H9 (cell line): Measurements from ENCODE around the gene TECRL. TPM values are rescaled to one million over a fixed set of nuclear protein-coding genes. Genes with fewer than 3 reads are reported as not detected.

Experiments
- DNase-seq: peaks from one replicate; pipeline ENCODE4 v3.0.0-alpha.2; 2017
- H2AFZ ChIP-seq: one replicate; pipeline ENCODE4 v1.6.1; 2013; ENCODE audit warnings: mild to moderate bottlenecking, low read length, control low read depth, moderate library complexity
- H2AK5ac ChIP-seq: 2 replicates; pipeline ENCODE4 v1.6.1; 2013; ENCODE audit warnings: low read length, control low read depth, mixed read lengths; ENCODE audit not compliant: insufficient read length
- H2BK120ac ChIP-seq: one replicate; pipeline ENCODE4 v1.6.1; 2013; ENCODE audit warnings: low read depth, mild to moderate bottlenecking, low read length, control low read depth, inconsistent platforms; ENCODE audit not compliant: poor library complexity, severe bottlenecking
- H2BK12ac ChIP-seq: 2 replicates; pipeline ENCODE4 v1.6.1; 2013; ENCODE audit warnings: low read length, control low read depth, mixed read lengths, low read depth; ENCODE audit not compliant: insufficient read length
- H2BK15ac ChIP-seq: 2 replicates; pipeline ENCODE4 v1.6.1; 2013; ENCODE audit warnings: low read depth, low read length, control low read depth
- H2BK20ac ChIP-seq: one replicate; pipeline ENCODE4 v1.6.1; 2013; ENCODE audit warnings: low read depth, mild to moderate bottlenecking, low read length, control low read depth, inconsistent platforms; ENCODE audit not compliant: poor library complexity, severe bottlenecking
- H2BK5ac ChIP-seq: 2 replicates; pipeline ENCODE4 v1.6.1; 2013; ENCODE audit warnings: low read length, control low read depth, mixed read lengths; ENCODE audit not compliant: insufficient read length
- H3K14ac ChIP-seq: 2 replicates; pipeline ENCODE4 v1.6.1; 2013; ENCODE audit warnings: low read length, control low read depth; ENCODE audit not compliant: insufficient read depth
- H3K18ac ChIP-seq: 2 replicates; pipeline ENCODE4 v1.6.1; 2013; ENCODE audit warnings: low read depth, mild to moderate bottlenecking, mixed read lengths, low read length, control low read depth; ENCODE audit not compliant: insufficient read length
- H3K23ac ChIP-seq: 2 replicates; pipeline ENCODE4 v1.6.1; 2013; ENCODE audit warnings: low read length, control low read depth, mixed read lengths, low read depth; ENCODE audit not compliant: insufficient read length
- H3K23me2 ChIP-seq: 2 replicates; pipeline ENCODE4 v1.6.1; 2013; ENCODE audit warnings: low read depth, mild to moderate bottlenecking, mixed read lengths, low read length, control low read depth; ENCODE audit not compliant: insufficient read length, poor library complexity, severe bottlenecking
- H3K27ac ChIP-seq: 2 replicates; pipeline ENCODE4 v1.5.1; 2013; ENCODE audit warnings: low read length, control low read depth, mixed read lengths, low read depth; ENCODE audit not compliant: insufficient read length
- H3K27me3 ChIP-seq: 2 replicates; pipeline ENCODE4 v1.6.1; 2013; ENCODE audit warnings: low read length, control low read depth, inconsistent platforms; ENCODE audit not compliant: insufficient read depth
- H3K4ac ChIP-seq: 2 replicates; pipeline ENCODE4 v1.6.1; 2013; ENCODE audit warnings: low read depth, mild to moderate bottlenecking, control low read depth, inconsistent platforms, low read length, moderate library complexity
- H3K4me1 ChIP-seq: 2 replicates; pipeline ENCODE4 v1.6.1; 2013; ENCODE audit warnings: low read length, control low read depth, inconsistent platforms; ENCODE audit not compliant: insufficient read depth
- H3K4me2 ChIP-seq: 2 replicates; pipeline ENCODE4 v1.6.1; 2013; ENCODE audit warnings: low read length, control low read depth, mixed read lengths; ENCODE audit not compliant: insufficient read length, insufficient read depth
- H3K56ac ChIP-seq: 2 replicates; pipeline ENCODE4 v1.6.1; 2013; ENCODE audit warnings: low read depth, mild to moderate bottlenecking, mixed read lengths, low read length, control low read depth; ENCODE audit not compliant: insufficient read length
- H3K79me1 ChIP-seq: 2 replicates; pipeline ENCODE4 v1.6.1; 2013; ENCODE audit warnings: low read depth, mild to moderate bottlenecking, moderate library complexity, low read length, control low read depth, inconsistent platforms; ENCODE audit not compliant: insufficient read depth, poor library complexity, severe bottlenecking
- H3K79me2 ChIP-seq: 2 replicates; pipeline ENCODE4 v1.6.1; 2013; ENCODE audit warnings: low read length, control low read depth, inconsistent platforms; ENCODE audit not compliant: insufficient read depth
- H3K9ac ChIP-seq: 2 replicates; pipeline ENCODE4 v1.6.1; 2013; ENCODE audit warnings: low read length, control low read depth, mixed read lengths; ENCODE audit not compliant: insufficient read length; ENCODE audit errors: extremely low read depth
- H3K9me3 ChIP-seq: one replicate; pipeline ENCODE4 v1.6.1; 2013; ENCODE audit warnings: low read depth, low read length, inconsistent platforms; ENCODE audit not compliant: control insufficient read depth
- H3T11ph ChIP-seq: one replicate; pipeline ENCODE4 v1.6.1; 2013; ENCODE audit warnings: mild to moderate bottlenecking, low read length, control low read depth, inconsistent platforms
- H4K20me1 ChIP-seq: one replicate; pipeline ENCODE4 v1.6.1; 2013; ENCODE audit not compliant: control insufficient read depth, insufficient read length, insufficient read depth
- H4K5ac ChIP-seq: 2 replicates; pipeline ENCODE4 v1.6.1; 2013; ENCODE audit warnings: low read depth, mild to moderate bottlenecking, mixed read lengths, low read length, control low read depth; ENCODE audit not compliant: insufficient read length
- H4K8ac ChIP-seq: replicated peaks from 2 replicates; pipeline ENCODE4 v1.6.1; 2013; ENCODE audit warnings: low read length, control low read depth, mixed read lengths, low read depth; ENCODE audit not compliant: insufficient read length
- H4K91ac ChIP-seq: 2 replicates; pipeline ENCODE4 v1.6.1; 2013; ENCODE audit warnings: low read depth, mild to moderate bottlenecking, moderate library complexity, mixed read lengths, low read length, control low read depth; ENCODE audit not compliant: insufficient read length
- H3K27ac Mint-ChIP-seq, 3 experiments: 2 replicates in 2 of 3; 3 replicates in 1 of 3; pipeline ENCODE4 v1.8.0; 2020 to 2021; ENCODE audit warnings: mixed read lengths in 3 of 3, mild to moderate bottlenecking in 1 of 3, moderate library complexity in 1 of 3
- H3K27me3 Mint-ChIP-seq: 2 replicates; pipeline ENCODE4 v1.8.0; 2021; ENCODE audit warnings: low read depth, mild to moderate bottlenecking, moderate library complexity, mixed read lengths
- H3K36me3 Mint-ChIP-seq, 3 experiments: 2 replicates in 2 of 3; 3 replicates in 1 of 3; pipeline ENCODE4 v1.8.0; 2020 to 2021; ENCODE audit warnings: low read depth in 3 of 3, mixed read lengths in 3 of 3; ENCODE audit not compliant: insufficient read depth in 1 of 3
- H3K4me1 Mint-ChIP-seq, 2 experiments: 2 replicates each; pipeline ENCODE4 v1.8.0; 2020; ENCODE audit warnings: mixed read lengths in 2 of 2
- H3K4me3 Mint-ChIP-seq, 2 experiments: 2 replicates in 1 of 2; 3 replicates in 1 of 2; pipeline ENCODE4 v1.8.0; 2020 to 2021; ENCODE audit warnings: mild to moderate bottlenecking in 2 of 2, mixed read lengths in 2 of 2, moderate library complexity in 1 of 2
- H3K9me3 Mint-ChIP-seq, 2 experiments: 2 replicates in 1 of 2; 3 replicates in 1 of 2; pipeline ENCODE4 v1.8.0; 2020; ENCODE audit warnings: mild to moderate bottlenecking in 2 of 2, mixed read lengths in 2 of 2, moderate library complexity in 1 of 2
- WGBS: extraction: QIAGEN DNeasy Blood & Tissue Kit; methylation state at CpG from one replicate; pipeline ENCODE4 v1.1.7; 2013; ENCODE audit warnings: missing lambda C conversion rate, low lambda C conversion rate, mixed read lengths; ENCODE audit not compliant: insufficient read length; ENCODE audit errors: extremely low coverage; 5-methylcytosine and 5-hydroxymethylcytosine counted together
- total RNA-seq: library from RNA; stranded (reverse); gene quantifications from 2 replicates; pipeline ENCODE4 v1.2.1, GENCODE V29; 2021
- TF ChIP-seq, protein P1 (sequence below): fragments of 200-600 bp; sonication (generic); conservative IDR thresholded peaks from 3 replicates; pipeline ENCODE4 v1.8.0; 2021; ENCODE audit warnings: antibody characterized with exemption, mild to moderate bottlenecking

TECRL gene
- total RNA-seq, 1 experiment from 2014 or later = not detected

DNA sequence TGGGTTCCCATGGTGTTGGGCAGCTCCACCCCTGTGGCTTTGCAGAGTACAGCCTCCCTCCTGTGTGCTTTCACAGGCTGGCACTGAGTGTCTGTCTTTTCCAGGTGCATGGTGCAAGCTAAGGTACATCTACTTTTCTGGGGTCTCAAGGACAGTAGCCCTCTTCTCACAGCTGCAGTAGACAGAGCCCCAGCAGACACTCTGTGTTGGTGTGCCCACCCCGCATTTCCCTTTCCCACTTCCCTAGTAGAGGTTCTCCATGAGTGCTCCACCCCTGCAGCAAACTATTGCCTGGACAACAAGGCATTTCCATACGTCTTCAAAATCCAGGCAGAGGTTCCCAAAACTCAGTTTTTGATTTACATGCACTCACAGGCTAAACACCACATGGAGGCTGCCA lies 143.0 kb downstream of the TECRL start:
- Histone ChIP-seq H4K5ac (no peak overlapping the region), H2BK20ac (no peak overlapping the region), H3K79me1 (no peaks in the 10 kb centered on the region), H4K20me1 (no peaks in the 10 kb centered on the region), H3K18ac (no peak overlapping the region), H3K4me1 (no peaks in the 10 kb centered on the region), H3T11ph (no peak overlapping the region), H3K27ac (no peak overlapping the region), H3K4ac (no peak overlapping the region), H4K8ac (no peak overlapping the region), H3K56ac (no peak overlapping the region), H3K23me2 (no peaks in the 10 kb centered on the region), H2BK120ac (no peak overlapping the region), H3K79me2 (no peaks in the 10 kb centered on the region), H2BK5ac (no peak overlapping the region), H3K9me3 (no peaks in the 10 kb centered on the region), H2BK12ac (no peak overlapping the region), H2BK15ac (no peak overlapping the region), H4K91ac (no peak overlapping the region), H2AK5ac (no peak overlapping the region), H3K4me2 (no peak overlapping the region), H3K23ac (no peak overlapping the region), H2AFZ (no peak overlapping the region), H3K9ac (no peak overlapping the region), H3K14ac (no peak overlapping the region), H3K27me3 (no peaks in the 10 kb centered on the region)
- Mint-ChIP-seq H3K27me3 (no peaks in the 10 kb centered on the region), H3K4me1 (peaks cover 6 to 10% of the 10 kb centered on the region in 2 experiments), H3K27ac (no peak overlapping the region), H3K36me3 (peaks cover 12 to 15% (median 15%) of the 10 kb centered on the region in 3 experiments), H3K4me3 (no peak overlapping the region), H3K9me3 (peaks cover 12 to 22% of the 10 kb centered on the region in 2 experiments)
- no CpG with 5 or more reads among the region's 2 CpGs for WGBS
- TF ChIP-seq, protein P1, sequence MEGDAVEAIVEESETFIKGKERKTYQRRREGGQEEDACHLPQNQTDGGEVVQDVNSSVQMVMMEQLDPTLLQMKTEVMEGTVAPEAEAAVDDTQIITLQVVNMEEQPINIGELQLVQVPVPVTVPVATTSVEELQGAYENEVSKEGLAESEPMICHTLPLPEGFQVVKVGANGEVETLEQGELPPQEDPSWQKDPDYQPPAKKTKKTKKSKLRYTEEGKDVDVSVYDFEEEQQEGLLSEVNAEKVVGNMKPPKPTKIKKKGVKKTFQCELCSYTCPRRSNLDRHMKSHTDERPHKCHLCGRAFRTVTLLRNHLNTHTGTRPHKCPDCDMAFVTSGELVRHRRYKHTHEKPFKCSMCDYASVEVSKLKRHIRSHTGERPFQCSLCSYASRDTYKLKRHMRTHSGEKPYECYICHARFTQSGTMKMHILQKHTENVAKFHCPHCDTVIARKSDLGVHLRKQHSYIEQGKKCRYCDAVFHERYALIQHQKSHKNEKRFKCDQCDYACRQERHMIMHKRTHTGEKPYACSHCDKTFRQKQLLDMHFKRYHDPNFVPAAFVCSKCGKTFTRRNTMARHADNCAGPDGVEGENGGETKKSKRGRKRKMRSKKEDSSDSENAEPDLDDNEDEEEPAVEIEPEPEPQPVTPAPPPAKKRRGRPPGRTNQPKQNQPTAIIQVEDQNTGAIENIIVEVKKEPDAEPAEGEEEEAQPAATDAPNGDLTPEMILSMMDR = no peak
- DNase-seq = no peak
